ENCODE measurements around the gene TMEM179B. TPM values are rescaled to one million over a fixed set of nuclear protein-coding genes. Genes with fewer than 3 reads are reported as not detected.
A peak's percentile ranks its signal among the peaks of the same experiment; 100 is the strongest.

TMEM179B gene
- total and polyA plus RNA-seq, 9 of the 15 experiments (the other 6 are each of a cell fraction or from before 2014, with no cell fraction given): 27.7 to 105 (median 37.0) TPM

DNA sequence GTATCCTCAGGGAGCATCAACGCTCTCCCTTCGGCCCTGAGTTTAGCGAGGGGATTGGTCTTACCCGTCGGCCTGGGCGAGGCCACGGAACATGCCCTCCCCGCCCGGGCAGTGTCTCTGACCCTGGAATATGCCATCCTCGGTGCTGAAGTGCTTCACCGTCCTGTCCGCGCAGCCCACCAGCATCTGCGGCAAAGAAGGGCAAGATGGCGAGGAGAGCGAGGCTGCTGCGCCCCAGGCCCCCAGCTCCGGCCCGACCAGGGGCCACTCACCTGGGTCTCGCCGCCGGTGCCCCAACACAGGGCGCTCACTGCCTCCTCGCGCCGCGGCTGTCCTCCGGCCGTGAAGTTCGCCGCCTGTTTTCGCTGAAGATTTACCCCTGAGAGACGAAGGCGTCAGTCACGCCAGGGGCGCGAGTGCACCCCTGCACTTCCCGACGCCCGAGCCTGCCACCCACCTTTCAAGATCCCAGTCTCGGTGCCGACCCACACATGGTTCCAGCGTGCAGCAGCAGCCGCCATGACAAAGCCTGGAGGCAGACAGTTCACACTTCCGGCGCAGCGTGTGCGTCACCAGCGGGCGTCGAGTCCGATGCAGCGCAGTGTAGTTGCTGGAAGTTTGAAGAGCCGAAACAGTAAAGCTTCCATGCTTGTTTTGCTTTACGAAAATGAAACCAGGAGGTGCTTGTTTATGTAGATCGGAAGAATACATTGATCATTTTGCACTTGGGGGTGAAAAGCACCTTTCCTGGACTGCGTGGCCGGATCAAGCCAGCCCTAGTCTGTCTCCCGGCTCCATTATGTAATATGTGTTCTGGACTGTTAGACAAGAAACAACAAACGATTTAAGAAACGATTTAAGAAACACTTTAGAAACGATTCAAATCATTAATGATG is 52.1 kb downstream of the TMEM179B start, which contains the start of gene WDR74 (continued):
- TF ChIP-seq, protein P1, sequence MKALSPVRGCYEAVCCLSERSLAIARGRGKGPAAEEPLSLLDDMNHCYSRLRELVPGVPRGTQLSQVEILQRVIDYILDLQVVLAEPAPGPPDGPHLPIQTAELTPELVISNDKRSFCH (CRISPR knock-in tag; IDR thresholded peaks at IDR 0.05): no peak
- TF ChIP-seq, protein P1 (tag; IDR thresholded peaks at IDR 0.05): peak; percentile 63; the same call in 1 of the 2 replicates
- TF ChIP-seq, protein P2, sequence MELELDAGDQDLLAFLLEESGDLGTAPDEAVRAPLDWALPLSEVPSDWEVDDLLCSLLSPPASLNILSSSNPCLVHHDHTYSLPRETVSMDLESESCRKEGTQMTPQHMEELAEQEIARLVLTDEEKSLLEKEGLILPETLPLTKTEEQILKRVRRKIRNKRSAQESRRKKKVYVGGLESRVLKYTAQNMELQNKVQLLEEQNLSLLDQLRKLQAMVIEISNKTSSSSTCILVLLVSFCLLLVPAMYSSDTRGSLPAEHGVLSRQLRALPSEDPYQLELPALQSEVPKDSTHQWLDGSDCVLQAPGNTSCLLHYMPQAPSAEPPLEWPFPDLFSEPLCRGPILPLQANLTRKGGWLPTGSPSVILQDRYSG (tag; conservative IDR thresholded peaks at IDR 0.05; ENCODE audit: low read depth): no peak
- TF ChIP-seq, protein P3, sequence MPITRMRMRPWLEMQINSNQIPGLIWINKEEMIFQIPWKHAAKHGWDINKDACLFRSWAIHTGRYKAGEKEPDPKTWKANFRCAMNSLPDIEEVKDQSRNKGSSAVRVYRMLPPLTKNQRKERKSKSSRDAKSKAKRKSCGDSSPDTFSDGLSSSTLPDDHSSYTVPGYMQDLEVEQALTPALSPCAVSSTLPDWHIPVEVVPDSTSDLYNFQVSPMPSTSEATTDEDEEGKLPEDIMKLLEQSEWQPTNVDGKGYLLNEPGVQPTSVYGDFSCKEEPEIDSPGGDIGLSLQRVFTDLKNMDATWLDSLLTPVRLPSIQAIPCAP (CRISPR knock-in tag; IDR thresholded peaks at IDR 0.05; ENCODE audit: borderline replicate concordance): no peak
- TF ChIP-seq SMARCA4 (IDR thresholded peaks at IDR 0.05) (no peak), DNMT1 (IDR thresholded peaks at IDR 0.05) (no peak), SIN3A (IDR thresholded peaks at IDR 0.05; ENCODE audit: borderline replicate concordance in 2 of 2, control insufficient read depth in 1 of 2, low read depth in 2 of 2, low read length in 2 of 2) (peak; percentile 99 to 100), GABPB2 (CRISPR knock-in tag; conservative IDR thresholded peaks at IDR 0.05) (no peak), PHF8 (IDR thresholded peaks at IDR 0.05; ENCODE audit: borderline replicate concordance, low read length) (peak; percentile 82; the same call in 1 of the 2 replicates), SETDB1 (IDR thresholded peaks at IDR 0.05; ENCODE audit: low read length) (no peak), FOS (IDR thresholded peaks at IDR 0.05; ENCODE audit: extremely low read depth, insufficient read length) (no peak), FOXJ2 (tag; IDR thresholded peaks at IDR 0.05) (0 out of 2 replicates have a peak, but pooled peaks have one; percentile 16)
- TF ChIP-seq, protein P4, sequence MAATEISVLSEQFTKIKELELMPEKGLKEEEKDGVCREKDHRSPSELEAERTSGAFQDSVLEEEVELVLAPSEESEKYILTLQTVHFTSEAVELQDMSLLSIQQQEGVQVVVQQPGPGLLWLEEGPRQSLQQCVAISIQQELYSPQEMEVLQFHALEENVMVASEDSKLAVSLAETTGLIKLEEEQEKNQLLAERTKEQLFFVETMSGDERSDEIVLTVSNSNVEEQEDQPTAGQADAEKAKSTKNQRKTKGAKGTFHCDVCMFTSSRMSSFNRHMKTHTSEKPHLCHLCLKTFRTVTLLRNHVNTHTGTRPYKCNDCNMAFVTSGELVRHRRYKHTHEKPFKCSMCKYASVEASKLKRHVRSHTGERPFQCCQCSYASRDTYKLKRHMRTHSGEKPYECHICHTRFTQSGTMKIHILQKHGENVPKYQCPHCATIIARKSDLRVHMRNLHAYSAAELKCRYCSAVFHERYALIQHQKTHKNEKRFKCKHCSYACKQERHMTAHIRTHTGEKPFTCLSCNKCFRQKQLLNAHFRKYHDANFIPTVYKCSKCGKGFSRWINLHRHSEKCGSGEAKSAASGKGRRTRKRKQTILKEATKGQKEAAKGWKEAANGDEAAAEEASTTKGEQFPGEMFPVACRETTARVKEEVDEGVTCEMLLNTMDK (IDR thresholded peaks at IDR 0.05; ENCODE audit: borderline replicate concordance, insufficient read depth, low read depth, low read length, poor library complexity, severe bottlenecking): no peak
- TF ChIP-seq, protein P5, sequence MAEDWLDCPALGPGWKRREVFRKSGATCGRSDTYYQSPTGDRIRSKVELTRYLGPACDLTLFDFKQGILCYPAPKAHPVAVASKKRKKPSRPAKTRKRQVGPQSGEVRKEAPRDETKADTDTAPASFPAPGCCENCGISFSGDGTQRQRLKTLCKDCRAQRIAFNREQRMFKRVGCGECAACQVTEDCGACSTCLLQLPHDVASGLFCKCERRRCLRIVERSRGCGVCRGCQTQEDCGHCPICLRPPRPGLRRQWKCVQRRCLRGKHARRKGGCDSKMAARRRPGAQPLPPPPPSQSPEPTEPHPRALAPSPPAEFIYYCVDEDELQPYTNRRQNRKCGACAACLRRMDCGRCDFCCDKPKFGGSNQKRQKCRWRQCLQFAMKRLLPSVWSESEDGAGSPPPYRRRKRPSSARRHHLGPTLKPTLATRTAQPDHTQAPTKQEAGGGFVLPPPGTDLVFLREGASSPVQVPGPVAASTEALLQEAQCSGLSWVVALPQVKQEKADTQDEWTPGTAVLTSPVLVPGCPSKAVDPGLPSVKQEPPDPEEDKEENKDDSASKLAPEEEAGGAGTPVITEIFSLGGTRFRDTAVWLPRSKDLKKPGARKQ (CRISPR knock-in tag; IDR thresholded peaks at IDR 0.05): no peak
